ENCODE measurements around the gene MIP.

GRCh38 chr12:56431850-56432249 lies 22.6 kb downstream of the MIP start:
- TF ChIP-seq USF2 (IDR thresholded peaks at IDR 0.05; ENCODE audit: low read depth, low read length) (no peak), CTCF (conservative IDR thresholded peaks at IDR 0.05; ENCODE audit: low read depth, low read length) (no peak), RCOR1 (IDR thresholded peaks at IDR 0.05; ENCODE audit: insufficient replicate concordance, low read length) (no peak), POLR2A (IDR thresholded peaks at IDR 0.05; ENCODE audit: low read depth, low read length) (no peak), RAD21 (IDR thresholded peaks at IDR 0.05; ENCODE audit: low read length) (no peak), NFE2L2 (IDR thresholded peaks at IDR 0.05; ENCODE audit: low read depth, low read length) (no peak), MAFK (IDR thresholded peaks at IDR 0.05; ENCODE audit: low read depth, low read length) (no peak), MAZ (IDR thresholded peaks at IDR 0.05; ENCODE audit: borderline replicate concordance, low read depth, low read length) (no peak), BHLHE40 (IDR thresholded peaks at IDR 0.05; ENCODE audit: low read depth, low read length) (no peak), ELK1 (IDR thresholded peaks at IDR 0.05; ENCODE audit: borderline replicate concordance, low read depth, low read length) (no peak), CEBPB (IDR thresholded peaks at IDR 0.05; ENCODE audit: low read depth, low read length) (no peak), FOS (IDR thresholded peaks at IDR 0.05; ENCODE audit: low read depth, low read length) (no peak), MXI1 (IDR thresholded peaks at IDR 0.05; ENCODE audit: borderline replicate concordance, low read depth, low read length) (no peak)
